ENCODE measurements around the gene SERPINB6. TPM values are rescaled to one million over a fixed set of nuclear protein-coding genes. Genes with fewer than 3 reads are reported as not detected.

Gene SERPINB6
- total RNA-seq, 3 donors from 2014 or later, result 134 to 147 (median 142) TPM

GRCh38 chr6:2940010-2940850, 31.1 kb downstream of the SERPINB6 start:
- Histone ChIP-seq H3K4me1 (ENCODE audit: low read depth) (peaks cover 12% of the 10 kb centered on the region), H3K36me3 (ENCODE audit: low read depth) (no peaks in the 10 kb centered on the region), H3K9me3 (no peaks in the 10 kb centered on the region), H3K4me3 (no peak overlapping the region)
- no peak for TF ChIP-seq CTCF (IDR thresholded peaks at IDR 0.05)
- DNase-seq, result peak in 1 of 3 donors; percentile 46
- intact Hi-C loops (cut with DNase I, micrococcal nuclease), result no loop called here
- ATAC-seq, result peak; percentile 42

DNA sequence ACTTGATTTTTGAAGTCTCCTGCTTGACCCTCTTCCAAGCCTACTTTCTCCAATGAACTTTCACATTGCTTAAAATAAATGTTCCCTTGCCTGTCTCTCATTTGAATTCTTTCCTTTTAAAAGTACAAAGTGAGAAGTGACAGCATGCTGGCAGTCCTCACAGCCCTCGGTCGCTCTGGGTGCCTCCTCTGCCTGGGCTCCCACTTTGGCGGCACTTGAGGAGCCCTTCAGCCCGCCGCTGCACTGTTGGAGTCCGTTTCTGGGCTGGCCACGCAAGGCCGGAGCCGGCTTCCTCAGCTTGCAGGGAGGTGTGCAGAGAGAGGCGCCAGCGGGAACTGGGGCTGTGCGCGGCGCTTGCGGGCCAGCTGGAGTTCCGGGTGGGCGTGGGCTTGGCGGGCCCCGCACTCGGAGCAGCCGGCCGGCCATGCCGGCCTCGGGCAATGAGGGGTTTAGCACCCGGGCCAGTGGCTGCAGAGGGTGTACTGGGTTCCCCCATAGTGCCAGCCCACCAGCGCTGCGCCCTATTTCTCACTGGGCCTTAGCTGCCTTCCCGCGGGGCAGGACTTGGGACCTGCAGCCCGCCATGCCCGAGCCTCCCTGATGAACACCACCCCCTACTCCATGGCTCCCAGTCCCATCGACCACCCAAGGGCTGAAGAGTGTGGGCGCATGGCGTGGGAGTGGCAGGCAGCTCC, 31.9 kb downstream of the SERPINB6 start:
- H3K4me1 ChIP-seq (ENCODE audit: low read depth), result peaks cover 12% of the 10 kb centered on the region
- DNase-seq (no peak), ATAC-seq (no peak)
- no peak overlapping the region for H3K4me3 ChIP-seq
- H3K9me3 ChIP-seq, result no peaks in the 10 kb centered on the region
- TF ChIP-seq CTCF (IDR thresholded peaks at IDR 0.05), result no peak
- no peaks in the 10 kb centered on the region for H3K36me3 ChIP-seq (ENCODE audit: low read depth)
- intact Hi-C loops (cut with DNase I, micrococcal nuclease), result no loop called here

DNA sequence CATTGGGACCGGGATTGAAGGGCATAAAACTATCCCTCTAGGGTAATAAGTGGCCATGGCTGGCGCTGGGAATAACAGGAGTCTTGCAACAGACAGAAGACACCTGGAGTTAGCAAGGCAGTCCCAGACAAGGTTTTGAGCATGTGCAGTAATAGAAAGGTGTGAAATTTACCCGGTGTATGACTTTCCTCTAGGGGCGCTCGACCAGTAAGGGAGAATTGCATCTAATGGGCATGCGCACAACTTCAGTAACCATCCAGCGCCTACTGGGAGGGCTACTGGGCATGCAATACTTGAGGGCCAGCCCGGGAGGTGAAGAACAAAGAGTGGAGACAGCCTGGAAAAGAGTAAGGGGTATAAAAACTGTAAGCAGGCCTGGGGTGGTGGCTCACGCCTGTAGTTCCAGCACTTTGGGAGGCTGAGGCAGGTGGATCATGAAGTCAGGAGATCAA, 32.7 kb downstream of the SERPINB6 start:
- H3K4me1 ChIP-seq (ENCODE audit: low read depth), result peaks cover 12% of the 10 kb centered on the region
- intact Hi-C loops (cut with DNase I, micrococcal nuclease), result no loop called here
- peak in 1 of 3 donors; percentile 64 for DNase-seq

GRCh38 chr6:2938004-2938631, 33.2 kb downstream of the SERPINB6 start:
- no peaks in the 10 kb centered on the region for H3K9me3 ChIP-seq
- DNase-seq, result no peak
- intact Hi-C loops (cut with DNase I, micrococcal nuclease), result no loop called here
- no peak for TF ChIP-seq CTCF (IDR thresholded peaks at IDR 0.05)
- ATAC-seq, result no peak
- H3K36me3 ChIP-seq (ENCODE audit: low read depth), result no peaks in the 10 kb centered on the region
- H3K4me1 ChIP-seq (ENCODE audit: low read depth), result peaks cover 8% of the 10 kb centered on the region
- H3K4me3 ChIP-seq, result no peak overlapping the region

More for the DNA sequence above, 32.7 kb downstream of the SERPINB6 start:
- ATAC-seq, result peak; percentile 76
- H3K9me3 ChIP-seq, result no peaks in the 10 kb centered on the region
- no peak for TF ChIP-seq CTCF (IDR thresholded peaks at IDR 0.05)
- H3K36me3 ChIP-seq (ENCODE audit: low read depth), result no peaks in the 10 kb centered on the region
- H3K4me3 ChIP-seq, result no peak overlapping the region

DNA sequence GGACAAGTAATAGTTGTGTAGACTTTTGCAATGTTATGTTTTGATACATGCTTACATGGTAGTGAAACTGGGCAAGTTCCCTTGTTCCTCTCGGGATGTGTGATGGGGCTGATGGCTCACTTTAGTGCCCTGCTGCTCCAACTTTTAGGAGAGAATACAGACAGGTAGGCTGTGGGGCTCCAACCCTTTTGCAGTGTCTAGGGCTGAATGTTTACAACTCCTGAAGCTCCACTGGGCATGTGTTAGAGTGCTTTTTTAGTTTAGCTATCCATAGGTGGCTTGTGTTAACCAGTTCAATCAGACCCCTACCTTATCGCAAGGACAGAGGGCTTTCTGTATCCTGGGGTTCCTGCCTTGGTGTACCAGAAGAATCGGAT, 33.8 kb downstream of the SERPINB6 start:
- peaks cover 3% of the 10 kb centered on the region for H3K4me1 ChIP-seq (ENCODE audit: low read depth)
- DNase-seq (no peak), ATAC-seq (no peak)
- no peak overlapping the region for H3K4me3 ChIP-seq
- TF ChIP-seq CTCF (IDR thresholded peaks at IDR 0.05), result no peak
- no peaks in the 10 kb centered on the region for H3K9me3 ChIP-seq
- no peaks in the 10 kb centered on the region for H3K36me3 ChIP-seq (ENCODE audit: low read depth)
- intact Hi-C loops (cut with DNase I, micrococcal nuclease), result no loop called here
